GM12873 (cell line): ENCODE measurements around the gene SREK1IP1.
A peak's percentile ranks its signal among the peaks of the same experiment; 100 is the strongest.

Source experiments
- CTCF ChIP-seq: IDR thresholded peaks from 2 replicates; pipeline ENCODE4 v1.5.1; 2012; ENCODE audit warnings: low read depth, mild to moderate bottlenecking, moderate library complexity, low read length, control low read depth; ENCODE audit not compliant: insufficient read depth; ENCODE audit errors: missing control alignments

SREK1IP1 gene

GRCh38 chr5:64682608-64683007 lies 85.9 kb downstream of the SREK1IP1 start:
- peak; percentile 19 for TF ChIP-seq CTCF

DNA sequence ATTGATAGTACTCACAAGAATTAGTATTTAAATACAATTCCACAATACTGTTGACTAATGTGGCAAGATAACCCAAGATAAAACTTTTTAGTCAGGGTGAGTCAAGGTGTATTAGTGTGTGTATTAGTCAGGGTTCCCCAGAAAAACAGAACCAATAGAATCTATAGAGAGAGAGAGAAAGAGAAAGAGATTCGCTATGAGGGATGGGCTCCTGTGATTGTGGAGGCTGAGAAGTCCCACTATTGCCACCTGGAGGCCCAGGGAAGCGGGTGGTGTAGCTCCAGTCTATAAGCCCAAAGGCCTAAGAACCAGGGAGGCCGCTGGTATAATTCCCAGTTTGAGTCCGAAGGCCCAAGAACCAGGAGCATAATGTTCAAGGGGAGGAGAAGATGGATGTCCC lies 88.2 kb downstream of the SREK1IP1 start:
- TF ChIP-seq CTCF = peak; percentile 30

GRCh38 chr5:64678374-64678773 lies 90.1 kb downstream of the SREK1IP1 start:
- no peak for TF ChIP-seq CTCF

DNA sequence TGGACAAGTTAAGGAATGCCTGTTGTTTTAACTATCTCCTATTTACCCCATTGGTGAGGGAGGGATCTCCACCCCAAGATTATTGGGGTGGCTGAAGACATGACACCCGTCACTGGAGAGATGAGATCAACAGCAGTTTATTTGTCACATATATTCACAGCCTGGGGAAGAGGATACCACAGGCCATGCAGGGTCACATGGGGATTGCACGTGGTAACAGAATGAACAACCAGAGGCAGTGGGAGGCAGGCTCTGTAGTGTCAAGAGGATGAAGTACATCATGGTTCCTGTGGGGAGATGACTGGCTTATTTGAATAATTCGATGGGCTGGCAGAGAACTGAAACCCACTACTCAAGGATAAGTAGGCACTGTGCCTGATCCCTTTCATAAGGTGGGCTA lies 96.8 kb downstream of the SREK1IP1 start:
- no peak for TF ChIP-seq CTCF

DNA sequence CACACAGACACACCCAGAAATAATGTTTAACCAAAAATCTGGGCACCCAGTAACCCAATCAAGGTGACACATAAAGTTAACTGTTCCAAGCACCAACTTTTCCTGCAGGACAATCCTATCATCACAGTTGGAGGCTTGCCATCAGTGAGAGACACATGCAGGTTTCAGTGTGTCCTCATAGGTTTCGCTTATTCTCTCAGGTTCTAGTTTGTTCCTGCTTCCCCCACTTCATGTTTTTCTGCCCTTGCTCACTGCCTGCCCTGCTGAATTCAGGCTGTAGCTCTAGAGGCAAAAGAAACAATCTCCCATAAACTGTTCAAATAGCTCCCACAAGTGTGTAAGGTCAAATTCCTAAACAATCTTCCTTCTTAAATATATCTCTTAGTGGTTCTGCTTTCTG lies 98.2 kb downstream of the SREK1IP1 start:
- TF ChIP-seq CTCF = no peak
